AG04450 (cell line): ENCODE results near the gene ZNF219. TPM values are rescaled to one million over a fixed set of nuclear protein-coding genes. Genes with fewer than 3 reads are reported as not detected.

Experiments used
- CTCF ChIA-PET: fragments of 300-600, 350-600 bp; formaldehyde crosslinking; extraction: SDS; loops from one replicate; lab custom pipeline; 2022; ENCODE audit warnings: antibody characterized with exemption, inconsistent platforms; lab: Charles Lee
- POLR2A ChIA-PET: fragments of 350-600 bp; formaldehyde crosslinking; extraction: SDS; loops from one replicate; lab custom pipeline; 2021; ENCODE audit warnings: antibody characterized with exemption, inconsistent platforms; lab: Yijun Ruan, JAX
- DNase-seq: peaks from one replicate; pipeline ENCODE4 v3.0.0-alpha.2; 2011; ENCODE audit warnings: low read depth, low spot score
- H3K27ac ChIP-seq: one replicate; pipeline ENCODE4 v1.5.1; 2012; ENCODE audit warnings: low read depth, low read length, control low read depth
- H3K27me3 ChIP-seq: one replicate; pipeline ENCODE4 v1.6.0; 2012; ENCODE audit warnings: low read length; ENCODE audit not compliant: control insufficient read depth, insufficient read depth
- H3K4me3 ChIP-seq: 2 replicates; pipeline ENCODE4 v1.5.1; 2011; ENCODE audit warnings: mild to moderate bottlenecking, low read depth, low read length, control low read depth
- H3K9me3 ChIP-seq: 2 replicates; pipeline ENCODE4 v1.5.1; 2012; ENCODE audit warnings: low read length; ENCODE audit not compliant: control insufficient read depth, insufficient read depth
- polyA plus RNA-seq: library from polyadenylated mRNA; depleted of rRNA; stranded (reverse); fragments of >200 nt; gene quantifications from 2 replicates; pipeline ENCODE4 v1.2.3, GENCODE V29; 2011
- TF ChIP-seq, protein P1 (sequence below): IDR thresholded peaks from 2 replicates; pipeline ENCODE4 v1.5.1; 2011; ENCODE audit warnings: low read depth, low read length, control low read depth, inconsistent platforms

The ZNF219 gene
- polyA plus RNA-seq, 1 experiment: 3.9 TPM

DNA sequence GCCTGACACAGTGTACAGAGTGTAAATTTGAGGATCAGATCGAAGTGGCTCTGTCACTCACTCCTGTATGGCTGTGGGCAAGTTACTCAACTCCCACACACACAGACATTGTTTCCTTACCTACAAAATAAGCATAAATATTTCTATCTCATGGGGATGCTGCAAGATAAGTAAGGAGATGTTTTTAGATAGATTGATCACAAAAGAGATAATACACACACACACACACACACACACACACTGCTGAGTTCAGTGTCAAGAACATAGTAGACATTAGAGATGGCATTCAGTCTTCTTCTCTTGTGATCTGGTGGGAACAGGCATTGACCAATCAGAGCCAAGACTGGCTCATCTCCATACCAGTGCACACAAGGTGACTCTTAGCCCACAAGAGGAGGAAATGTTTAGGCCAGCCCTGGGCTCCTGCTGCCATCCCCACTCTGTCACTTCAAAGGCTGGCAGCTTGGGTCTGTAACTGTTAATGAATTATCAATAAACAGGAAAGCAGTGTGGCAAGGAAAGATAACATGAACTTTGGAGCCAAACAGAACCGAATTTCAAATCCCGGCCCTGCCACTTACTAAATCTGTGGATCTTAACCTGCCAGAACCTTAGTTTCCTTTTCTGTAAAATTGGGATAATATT is 44.2 kb downstream of the ZNF219 start:
- CTCF ChIA-PET: interaction anchor here (0.6 kb wide), 1 partner anchor 8 kb away, joined by 3 read pairs; no protein-coding TSS in a partner anchor
- H3K4me3 ChIP-seq: no peak overlapping the region
- POLR2A ChIA-PET: no interaction called here
- H3K9me3 ChIP-seq: no peaks in the 10 kb centered on the region
- TF ChIP-seq, protein P1, sequence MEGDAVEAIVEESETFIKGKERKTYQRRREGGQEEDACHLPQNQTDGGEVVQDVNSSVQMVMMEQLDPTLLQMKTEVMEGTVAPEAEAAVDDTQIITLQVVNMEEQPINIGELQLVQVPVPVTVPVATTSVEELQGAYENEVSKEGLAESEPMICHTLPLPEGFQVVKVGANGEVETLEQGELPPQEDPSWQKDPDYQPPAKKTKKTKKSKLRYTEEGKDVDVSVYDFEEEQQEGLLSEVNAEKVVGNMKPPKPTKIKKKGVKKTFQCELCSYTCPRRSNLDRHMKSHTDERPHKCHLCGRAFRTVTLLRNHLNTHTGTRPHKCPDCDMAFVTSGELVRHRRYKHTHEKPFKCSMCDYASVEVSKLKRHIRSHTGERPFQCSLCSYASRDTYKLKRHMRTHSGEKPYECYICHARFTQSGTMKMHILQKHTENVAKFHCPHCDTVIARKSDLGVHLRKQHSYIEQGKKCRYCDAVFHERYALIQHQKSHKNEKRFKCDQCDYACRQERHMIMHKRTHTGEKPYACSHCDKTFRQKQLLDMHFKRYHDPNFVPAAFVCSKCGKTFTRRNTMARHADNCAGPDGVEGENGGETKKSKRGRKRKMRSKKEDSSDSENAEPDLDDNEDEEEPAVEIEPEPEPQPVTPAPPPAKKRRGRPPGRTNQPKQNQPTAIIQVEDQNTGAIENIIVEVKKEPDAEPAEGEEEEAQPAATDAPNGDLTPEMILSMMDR: no peak
- peaks cover 3% of the 10 kb centered on the region for H3K27me3 ChIP-seq
- no peak for DNase-seq
- no peak overlapping the region for H3K27ac ChIP-seq

DNA sequence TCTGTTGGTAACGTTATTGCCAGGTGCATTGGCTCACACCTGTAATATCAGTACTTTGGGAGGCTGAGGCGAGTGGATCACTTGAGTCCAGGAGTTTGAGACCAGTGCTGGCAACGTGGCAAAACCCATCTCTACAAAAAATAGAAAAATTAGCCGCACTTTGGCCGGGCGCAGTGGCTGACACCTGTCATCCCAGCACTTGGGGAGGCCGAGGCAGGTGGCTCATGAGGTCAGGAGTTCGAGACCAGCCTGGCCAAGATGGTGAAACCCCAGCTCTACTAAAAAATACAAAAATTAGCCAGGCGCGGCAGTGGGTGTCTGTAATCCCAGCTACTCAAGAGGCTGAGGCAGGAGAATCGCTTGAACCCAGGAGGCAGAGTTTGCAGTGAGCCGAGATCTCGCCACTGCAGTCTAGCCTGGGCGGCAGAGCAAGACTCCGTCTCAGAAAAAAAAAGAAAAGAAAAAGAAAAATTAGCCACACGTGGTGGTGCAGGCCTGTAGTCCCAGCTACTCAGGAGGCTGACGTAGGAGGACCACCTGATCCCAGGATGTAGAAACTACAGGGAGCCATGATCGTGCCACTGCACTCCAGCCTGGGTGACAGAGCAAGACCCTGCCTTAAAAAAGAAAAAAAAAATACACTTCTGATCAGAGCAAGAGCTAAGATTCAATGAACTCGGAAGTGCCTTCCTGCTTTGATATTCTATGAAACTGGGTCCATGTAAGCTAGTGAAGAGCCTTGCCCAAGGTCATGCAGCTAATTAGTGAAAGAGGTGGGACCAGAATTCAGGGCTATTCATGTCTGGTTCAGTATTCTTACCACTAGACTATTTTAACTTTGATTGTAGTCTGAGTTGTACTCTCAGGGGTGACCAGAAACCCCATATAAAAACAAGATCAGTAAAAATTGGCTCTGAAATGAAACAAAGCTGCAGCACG is 45.0 kb downstream of the ZNF219 start:
- POLR2A ChIA-PET: no interaction called here

DNA sequence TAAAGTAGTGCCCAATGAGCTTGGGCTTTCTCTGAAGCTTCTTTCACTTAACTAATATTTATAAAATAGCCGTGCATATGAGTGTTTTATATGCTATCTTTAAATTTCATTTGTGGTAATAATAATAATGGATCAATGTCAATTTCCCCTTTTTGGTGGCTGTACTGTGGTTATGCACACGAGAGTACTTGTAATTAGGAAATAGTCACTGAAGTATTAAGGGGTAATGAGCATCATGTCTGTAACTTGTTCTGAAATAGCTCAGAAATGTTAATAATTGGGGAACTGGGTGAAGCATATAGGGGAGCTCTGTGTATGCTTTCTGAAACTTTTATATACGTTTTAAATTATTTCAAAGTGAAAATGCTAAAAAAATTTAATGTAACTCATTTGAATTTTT is 47.9 kb downstream of the ZNF219 start:
- no peaks in the 10 kb centered on the region for H3K9me3 ChIP-seq
- POLR2A ChIA-PET: no interaction called here
- no peak for DNase-seq
- H3K4me3 ChIP-seq: no peak overlapping the region
- H3K27me3 ChIP-seq: peaks cover 7% of the 10 kb centered on the region
- H3K27ac ChIP-seq: no peak overlapping the region
- CTCF ChIA-PET: interaction anchor here (1.6 to 2.5 kb wide), 2 partner anchors 36 to 80 kb away, joined by 3 to 13 read pairs; no protein-coding TSS in a partner anchor
- TF ChIP-seq, protein P1: no peak

More for the DNA sequence above, 45.0 kb downstream of the ZNF219 start:
- Histone ChIP-seq H3K27me3 (peaks cover 3% of the 10 kb centered on the region), H3K4me3 (no peak overlapping the region), H3K9me3 (no peaks in the 10 kb centered on the region), H3K27ac (no peak overlapping the region)
- no peak for DNase-seq
- CTCF ChIA-PET: interaction anchor here (0.6 to 0.8 kb wide), 2 partner anchors 9 to 39 kb away, joined by 3 to 4 read pairs; no protein-coding TSS in a partner anchor
- TF ChIP-seq, protein P1: no peak

DNA sequence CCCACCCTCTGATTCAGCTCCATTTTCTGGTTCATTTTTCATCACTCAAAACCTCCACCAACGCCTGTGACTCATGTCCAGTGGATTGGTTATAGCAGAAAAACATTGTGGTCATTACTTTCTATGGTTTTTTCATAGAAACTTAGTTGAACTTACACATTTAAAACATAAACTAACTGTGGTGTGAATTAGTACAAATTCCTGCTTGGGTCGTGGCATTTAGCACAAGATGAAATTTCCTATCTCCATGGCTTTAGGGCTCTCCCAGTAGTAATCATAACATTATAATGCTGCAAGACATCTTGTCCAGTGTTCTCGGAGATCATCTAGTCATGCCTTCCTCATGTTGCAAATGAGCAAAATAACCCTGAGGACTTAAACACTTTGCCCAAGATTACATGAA is 49.2 kb downstream of the ZNF219 start:
- ChIA-PET CTCF (interaction anchor here (2.6 to 4.0 kb wide), 3 partner anchors 34 to 55 kb away, joined by 11 to 42 read pairs (median 16); no protein-coding TSS in a partner anchor), POLR2A (interaction anchor here (1.8 kb wide), 1 partner anchor 22 kb away, joined by 16 read pairs; no protein-coding TSS in a partner anchor)
- H3K27ac ChIP-seq: no peak overlapping the region
- H3K27me3 ChIP-seq: peaks cover 10% of the 10 kb centered on the region
- no peak overlapping the region for H3K4me3 ChIP-seq
- DNase-seq: no peak
- H3K9me3 ChIP-seq: no peaks in the 10 kb centered on the region
- TF ChIP-seq, protein P1: no peak
